ENCODE results near the gene ZNF697.

Gene ZNF697

GRCh38 chr1:119664067-119664466 lies 16.0 kb upstream of the ZNF697 start:
- no peak for TF ChIP-seq CTCF (IDR thresholded peaks at IDR 0.05)
- no peak for DNase-seq (ENCODE audit: low spot score)
- Histone ChIP-seq H3K27ac (no peak overlapping the region), H3K4me3 (no peak overlapping the region)

DNA sequence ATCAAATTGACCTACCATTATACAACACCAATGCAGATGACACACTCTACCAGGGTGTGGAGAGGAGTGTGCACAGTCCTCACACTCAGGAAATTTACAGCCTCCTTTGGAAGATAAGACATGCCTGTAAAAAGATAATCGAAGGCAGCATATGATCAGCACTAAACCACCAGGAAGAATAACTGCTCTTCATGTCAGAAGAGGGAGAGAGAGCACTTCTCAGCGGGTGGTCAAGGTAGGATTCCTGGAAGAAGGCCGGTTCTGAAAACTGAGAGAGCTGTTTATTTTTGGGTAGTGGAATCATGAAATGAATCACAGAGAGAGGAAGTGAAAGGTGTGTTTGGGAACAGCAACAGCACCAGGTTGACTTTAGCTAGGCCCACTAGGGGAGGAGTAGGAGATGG lies 14.0 kb upstream of the ZNF697 start:
- Histone ChIP-seq H3K27ac (no peak overlapping the region), H3K4me3 (no peak overlapping the region)
- TF ChIP-seq CTCF (IDR thresholded peaks at IDR 0.05): no peak
- DNase-seq (ENCODE audit: low spot score): no peak

DNA sequence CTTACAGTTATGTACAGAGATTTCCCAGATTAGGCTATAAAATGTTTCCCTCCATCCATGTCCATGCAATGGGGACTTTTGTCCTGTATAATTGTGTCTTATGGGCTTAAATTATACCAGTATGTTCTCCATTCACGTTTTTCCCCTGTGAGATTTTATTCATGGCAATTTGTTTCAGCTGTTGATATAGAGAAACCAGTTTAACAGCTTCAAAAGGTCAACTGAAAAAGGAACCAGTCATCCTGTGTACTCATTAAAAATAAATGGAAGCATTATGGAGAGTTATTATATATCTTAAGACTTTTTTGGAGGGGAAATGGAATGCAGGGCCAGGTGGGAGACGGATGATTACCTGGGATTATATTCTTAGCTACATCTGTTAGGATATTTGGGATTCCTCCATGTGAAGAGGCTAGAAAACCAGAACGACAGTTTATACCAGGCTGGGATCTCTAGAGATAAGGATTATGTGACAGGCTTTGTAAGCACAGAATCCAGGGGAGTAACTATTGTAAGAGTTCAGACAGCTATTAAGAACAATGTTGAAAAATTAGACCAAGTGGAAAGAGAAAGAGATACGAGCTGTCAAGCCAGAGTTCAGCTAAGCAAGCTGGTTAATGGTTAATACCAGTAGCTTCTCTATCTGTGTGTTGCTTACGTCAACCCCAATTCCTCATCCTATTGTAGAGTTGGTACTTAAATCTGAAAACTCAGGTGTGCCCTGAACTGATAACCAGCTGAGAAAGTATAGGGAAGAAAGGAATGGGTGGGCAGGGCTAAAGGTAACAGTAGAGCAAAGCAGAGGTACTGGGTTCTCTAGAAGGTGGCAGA lies 12.4 kb upstream of the ZNF697 start:
- H3K27ac ChIP-seq: no peak overlapping the region
- no peak overlapping the region for H3K4me3 ChIP-seq
- DNase-seq (ENCODE audit: low spot score): no peak
- TF ChIP-seq CTCF (IDR thresholded peaks at IDR 0.05): no peak

DNA sequence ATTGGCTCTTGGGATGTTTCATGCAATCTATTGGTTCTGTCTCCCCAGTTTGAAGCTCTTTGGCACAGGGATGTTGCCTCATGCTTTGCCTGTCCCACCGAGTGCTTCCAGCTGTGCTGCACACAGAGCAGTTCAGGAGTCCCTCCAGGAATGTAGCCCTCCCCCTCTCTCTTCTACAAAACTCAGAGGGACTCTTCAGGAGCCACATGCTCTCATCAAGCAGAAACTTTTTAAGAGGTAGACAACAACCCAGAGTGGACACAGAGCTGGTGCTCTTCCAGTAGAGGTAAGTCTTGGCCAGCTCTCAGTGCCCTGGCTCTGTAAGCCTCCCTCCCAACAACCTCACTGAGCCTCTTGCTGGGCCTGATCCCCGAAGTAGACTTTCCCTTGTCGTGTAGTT lies 11.6 kb upstream of the ZNF697 start:
- no peak for DNase-seq (ENCODE audit: low spot score)
- no peak overlapping the region for H3K27ac ChIP-seq
- no peak for TF ChIP-seq CTCF (IDR thresholded peaks at IDR 0.05)
- H3K4me3 ChIP-seq: no peak overlapping the region

GRCh38 chr1:119656410-119656955 lies 8.4 kb upstream of the ZNF697 start:
- TF ChIP-seq CTCF (IDR thresholded peaks at IDR 0.05): no peak
- Histone ChIP-seq H3K4me3 (no peak overlapping the region), H3K27ac (no peak overlapping the region)
- no peak for DNase-seq (ENCODE audit: low spot score)

DNA sequence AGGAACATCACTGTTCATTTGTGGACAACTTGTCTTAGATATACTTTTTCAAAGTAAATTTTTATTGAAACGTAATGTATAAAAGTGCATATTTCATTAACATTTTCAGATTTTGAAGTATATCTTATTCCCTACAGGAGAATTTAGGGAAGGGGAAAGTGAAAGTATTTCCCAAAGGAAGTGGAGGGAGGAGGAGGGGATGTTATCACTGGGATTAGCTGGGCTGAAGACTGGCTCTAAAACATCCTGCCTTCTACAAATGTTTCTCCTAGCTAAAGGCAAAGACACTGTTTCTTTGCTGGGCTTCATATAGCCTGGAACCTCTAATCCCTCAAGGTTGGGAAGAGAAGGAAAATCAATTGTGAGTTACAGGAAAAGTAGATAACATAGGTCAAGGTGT lies 7.1 kb upstream of the ZNF697 start:
- Histone ChIP-seq H3K27ac (no peak overlapping the region), H3K4me3 (no peak overlapping the region)
- DNase-seq (ENCODE audit: low spot score): no peak
- no peak for TF ChIP-seq CTCF (IDR thresholded peaks at IDR 0.05)

DNA sequence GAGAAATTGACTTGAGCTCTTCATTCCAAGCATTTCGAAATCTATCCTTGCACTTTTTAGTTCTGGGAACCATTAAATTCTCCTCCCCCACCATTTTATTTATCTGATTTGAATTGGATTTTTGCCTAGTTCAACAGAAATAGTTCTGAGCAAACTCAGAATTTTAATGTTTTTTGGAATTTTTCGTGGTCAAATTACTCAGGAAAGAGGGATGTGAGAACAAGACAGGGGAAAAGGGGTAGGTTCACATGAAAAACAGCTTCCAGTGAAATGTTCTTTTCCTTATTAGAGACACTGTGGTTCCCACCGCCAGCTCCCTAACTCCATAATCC lies 5.7 kb upstream of the ZNF697 start:
- no peak for TF ChIP-seq CTCF (IDR thresholded peaks at IDR 0.05)
- Histone ChIP-seq H3K27ac (no peak overlapping the region), H3K4me3 (no peak overlapping the region)

More for the DNA sequence above, 5.7 kb upstream of the ZNF697 start:
- no peak for DNase-seq (ENCODE audit: low spot score)

All from coronary artery (tissue), 2 donors.